Prostate gland (tissue), 2 donors: ENCODE data around the gene INHBE. TPM values are rescaled to one million over a fixed set of nuclear protein-coding genes. Genes with fewer than 3 reads are reported as not detected.

Experiments used
- DNase-seq: peaks from one replicate; pipeline ENCODE4 v3.0.0-alpha.2; 2019; ENCODE audit warnings: low spot score
- H3K27ac ChIP-seq, 2 donors: fragments of 200-600 bp; sonication (generic); 2 replicates each; pipeline ENCODE4 v1.5.1; 2017 to 2019
- H3K27me3 ChIP-seq: fragments of 200-600 bp; sonication (generic); replicated peaks from 2 replicates; pipeline ENCODE4 v1.5.1; 2019; ENCODE audit not compliant: insufficient read depth
- H3K36me3 ChIP-seq, 2 donors: fragments of 200-600 bp; sonication (generic); 1 replicate in 1 of 2; 2 replicates in 1 of 2; pipeline versions ENCODE4 v1.5.1 to v1.8.1; 2017 to 2019
- H3K4me1 ChIP-seq: fragments of 200-600 bp; sonication (generic); replicated peaks from 2 replicates; pipeline ENCODE4 v1.5.1; 2019
- H3K4me3 ChIP-seq, 2 donors: fragments of 200-600 bp; sonication (generic); 2 replicates each; pipeline ENCODE4 v1.5.1; 2017 to 2019
- H3K9me3 ChIP-seq: fragments of 200-600 bp; sonication (generic); 2 replicates; pipeline ENCODE4 v1.5.1; 2017
- POLR2A ChIP-seq: fragments of 450-650 bp; IDR thresholded peaks from one replicate; pipeline ENCODE4 v1.6.1; 2016; ENCODE audit warnings: antibody characterized with exemption, mild to moderate bottlenecking
- POLR2AphosphoS5 ChIP-seq: sonication (generic); formaldehyde crosslinking; IDR thresholded peaks from one replicate; pipeline ENCODE4 v1.6.1; 2017; ENCODE audit warnings: antibody characterized with exemption
- WGBS: methylation state at CpG from one replicate; pipeline ENCODE4 v1.1.5; 2018; 5-methylcytosine and 5-hydroxymethylcytosine counted together
- intact Hi-C: fragments of 100-400 bp; cut with DNase I; formaldehyde crosslinking; loops from one replicate; pipeline ENCODE4 v1.14.2; 2022
- total RNA-seq, 2 donors: library from RNA; depleted of rRNA; stranded (reverse); fragments of >200 nt; gene quantifications; one replicate each; pipeline ENCODE4 v1.1.0, GENCODE V29; 2016
- TF ChIP-seq, protein P1 (sequence below), 4 experiments: fragments of 200-600 bp in 2 of 4; fragments of 450-650 bp in 2 of 4; sonication (generic) in 2 of 4; IDR thresholded peaks; 1 replicate in 3 of 4; 2 replicates in 1 of 4; pipeline ENCODE4 v1.5.1; 2016 to 2019; ENCODE audit warnings: antibody characterized with exemption in 4 of 4, mild to moderate bottlenecking in 2 of 4, moderate library complexity in 2 of 4

INHBE gene
- total RNA-seq, 2 donors from 2014 or later: not detected

DNA sequence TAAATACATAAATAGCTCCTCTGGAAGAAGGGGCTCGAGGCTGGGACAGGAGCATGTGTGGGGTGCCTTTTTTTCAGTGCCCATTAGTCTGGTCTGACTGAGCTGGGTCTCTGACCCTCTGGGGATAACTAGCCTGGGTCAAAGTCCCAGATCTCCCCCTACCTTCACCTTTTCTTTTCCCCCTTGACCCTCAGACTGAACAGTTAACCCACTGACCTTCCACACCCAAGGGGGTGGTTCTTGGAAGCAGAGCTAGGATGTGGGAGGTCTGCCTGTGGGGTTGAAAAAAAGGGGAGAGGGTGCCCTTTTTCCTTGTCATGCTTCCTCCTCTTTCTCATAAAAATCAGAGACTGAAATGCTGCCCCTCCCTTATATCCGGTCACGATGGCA is 3.6 kb downstream of the INHBE start:
- 25% methylated on average over 3 of the region's 3 CpGs for WGBS
- intact Hi-C loops: no loop called here
- Histone ChIP-seq H3K27ac (peak overlapping the region; percentile 82 to 86), H3K36me3 (no peaks in the 10 kb centered on the region), H3K27me3 (no peaks in the 10 kb centered on the region), H3K4me3 (peak overlapping the region; percentile 55 to 60), H3K4me1 (peaks cover 9% of the 10 kb centered on the region), H3K9me3 (no peaks in the 10 kb centered on the region)
- DNase-seq: no peak
- TF ChIP-seq POLR2A (no peak), POLR2AphosphoS5 (no peak)
- TF ChIP-seq, protein P1, sequence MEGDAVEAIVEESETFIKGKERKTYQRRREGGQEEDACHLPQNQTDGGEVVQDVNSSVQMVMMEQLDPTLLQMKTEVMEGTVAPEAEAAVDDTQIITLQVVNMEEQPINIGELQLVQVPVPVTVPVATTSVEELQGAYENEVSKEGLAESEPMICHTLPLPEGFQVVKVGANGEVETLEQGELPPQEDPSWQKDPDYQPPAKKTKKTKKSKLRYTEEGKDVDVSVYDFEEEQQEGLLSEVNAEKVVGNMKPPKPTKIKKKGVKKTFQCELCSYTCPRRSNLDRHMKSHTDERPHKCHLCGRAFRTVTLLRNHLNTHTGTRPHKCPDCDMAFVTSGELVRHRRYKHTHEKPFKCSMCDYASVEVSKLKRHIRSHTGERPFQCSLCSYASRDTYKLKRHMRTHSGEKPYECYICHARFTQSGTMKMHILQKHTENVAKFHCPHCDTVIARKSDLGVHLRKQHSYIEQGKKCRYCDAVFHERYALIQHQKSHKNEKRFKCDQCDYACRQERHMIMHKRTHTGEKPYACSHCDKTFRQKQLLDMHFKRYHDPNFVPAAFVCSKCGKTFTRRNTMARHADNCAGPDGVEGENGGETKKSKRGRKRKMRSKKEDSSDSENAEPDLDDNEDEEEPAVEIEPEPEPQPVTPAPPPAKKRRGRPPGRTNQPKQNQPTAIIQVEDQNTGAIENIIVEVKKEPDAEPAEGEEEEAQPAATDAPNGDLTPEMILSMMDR (IDR thresholded peaks at IDR 0.05): no peak

DNA sequence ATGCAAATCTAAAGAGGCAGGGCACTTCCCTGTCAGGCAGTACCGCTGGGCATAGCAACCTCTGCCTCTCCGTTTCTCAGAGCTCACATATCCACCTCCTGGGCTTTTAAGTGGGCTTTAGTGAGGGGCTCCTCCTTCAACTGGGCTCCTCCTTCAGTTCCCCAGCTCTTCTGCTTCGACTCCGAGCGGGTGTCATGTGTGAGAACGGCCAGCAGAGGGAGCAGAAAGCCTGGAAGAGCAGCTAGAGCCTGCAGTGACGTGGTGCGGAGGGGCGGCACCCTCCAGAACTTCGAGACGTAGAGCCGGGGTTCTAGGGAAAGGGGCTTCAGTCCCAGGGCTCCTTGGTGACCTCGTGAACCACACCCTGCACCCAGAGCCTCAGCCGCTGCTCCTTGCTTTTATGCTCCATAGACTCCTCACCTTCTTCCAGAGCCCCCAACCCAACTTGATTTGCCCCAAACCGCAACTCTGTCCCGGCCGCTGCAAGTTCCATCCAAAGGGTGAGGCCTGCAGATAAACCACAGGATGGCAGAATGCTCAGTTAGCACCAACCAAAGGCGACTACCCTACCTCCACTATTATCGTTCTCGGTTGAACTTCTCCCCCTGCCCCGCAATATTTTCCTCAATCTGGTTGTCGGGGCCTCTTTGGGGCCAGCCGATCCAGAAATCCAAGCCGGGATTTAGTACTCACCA is 4.1 kb downstream of the INHBE start:
- H3K4me1 ChIP-seq: peaks cover 9% of the 10 kb centered on the region
- intact Hi-C loops: no loop called here
- peak; percentile 92 for DNase-seq
- TF ChIP-seq POLR2A (peak; percentile 38), POLR2AphosphoS5 (peak; percentile 71)
- TF ChIP-seq, protein P1 (IDR thresholded peaks at IDR 0.05): peak; percentile 92 to 99 (median 96)
- no peaks in the 10 kb centered on the region for H3K9me3 ChIP-seq
- no peaks in the 10 kb centered on the region for H3K36me3 ChIP-seq
- peak overlapping the region; percentile 82 to 86 for H3K27ac ChIP-seq
- no peaks in the 10 kb centered on the region for H3K27me3 ChIP-seq
- peak overlapping the region; percentile 55 to 60 for H3K4me3 ChIP-seq
- 0% methylated on average over 24 of the region's 24 CpGs for WGBS

DNA sequence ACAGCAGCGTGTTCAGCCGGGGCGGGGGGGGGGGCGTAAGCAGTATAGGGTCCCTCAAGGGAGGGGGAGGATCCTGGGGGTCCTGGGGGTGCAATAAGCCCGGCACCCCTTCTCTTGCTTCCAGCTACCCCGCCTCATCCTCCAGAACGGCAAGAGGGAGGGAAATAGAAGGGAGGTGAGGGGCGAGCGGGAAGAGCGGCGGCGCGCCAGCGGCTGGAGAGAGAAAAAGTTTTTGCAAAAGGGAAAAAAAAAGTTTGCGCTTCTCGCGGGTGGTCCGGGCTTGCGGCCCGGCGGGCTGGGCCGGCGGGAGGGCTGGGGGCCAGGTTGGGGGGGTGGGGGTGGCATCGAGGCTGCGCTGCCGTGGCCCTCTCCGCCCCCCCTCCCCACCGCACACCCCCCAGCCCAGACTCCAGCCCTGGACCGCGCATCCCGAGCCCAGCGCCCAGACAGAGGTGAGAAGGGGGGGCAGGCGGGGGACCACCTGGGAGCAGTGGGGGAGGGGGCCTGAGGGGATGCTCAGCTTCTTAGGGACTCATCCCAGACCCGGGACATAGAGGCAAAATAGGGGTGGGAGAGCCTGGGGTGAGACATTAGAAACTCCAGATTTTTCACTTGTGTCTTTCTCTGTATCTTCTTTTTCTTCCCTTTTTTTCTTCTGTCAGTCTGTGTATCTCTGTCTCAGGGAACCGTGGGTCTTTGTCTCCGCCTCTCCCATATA is 4.8 kb downstream of the INHBE start, which contains the start of gene GLI1:
GLI1 (plus strand) TSS at position 36 of the 718 bp plus-strand sequence. CDS start 3,907 bp downstream, outside the sequence.
- Histone ChIP-seq H3K27me3 (no peaks in the 10 kb centered on the region), H3K4me3 (peak within 1 kb of the TSS; percentile 55 to 60), H3K9me3 (no peaks in the 10 kb centered on the region), H3K36me3 (no peaks in the 10 kb centered on the region), H3K4me1 (peaks cover 9% of the 10 kb centered on the region), H3K27ac (peak within 1 kb of the TSS; percentile 82 to 86)
- intact Hi-C loops: loop anchor here (10.0 kb wide), 1 partner anchor 165 kb away; no protein-coding TSS in a partner anchor
- TF ChIP-seq POLR2AphosphoS5 (no peak), POLR2A (no peak)
- TF ChIP-seq, protein P1 (IDR thresholded peaks at IDR 0.05): no peak
- no peak for DNase-seq
- under 1% methylated on average over 35 of the region's 36 CpGs for WGBS

DNA sequence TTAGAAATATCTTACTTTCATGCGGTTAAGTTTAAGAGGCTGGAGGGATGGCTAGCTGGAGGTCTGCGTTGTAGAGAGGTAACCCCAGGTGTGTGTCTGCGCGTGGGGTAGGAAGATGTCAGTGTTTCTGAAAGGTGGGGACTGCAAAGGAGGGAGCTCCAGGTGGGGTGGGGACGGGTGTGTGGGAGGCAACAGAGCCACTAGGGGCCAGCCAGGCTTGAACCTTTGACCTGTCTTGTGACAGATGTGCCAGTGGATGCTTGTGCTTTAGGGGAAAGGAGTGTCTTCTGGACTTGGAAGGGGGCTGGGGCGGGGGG is 5.3 kb downstream of the INHBE start:
- Histone ChIP-seq H3K27ac (peak overlapping the region; percentile 82 to 86), H3K27me3 (no peaks in the 10 kb centered on the region), H3K4me3 (peak overlapping the region; percentile 55 to 60), H3K4me1 (peaks cover 9% of the 10 kb centered on the region), H3K9me3 (no peaks in the 10 kb centered on the region), H3K36me3 (no peaks in the 10 kb centered on the region)
- DNase-seq: no peak
- 3% methylated on average over 5 of the region's 6 CpGs for whole genome bisulfite sequencing
- intact Hi-C loops: loop anchor here (10.0 kb wide), 1 partner anchor 164 kb away; no protein-coding TSS in a partner anchor
- TF ChIP-seq, protein P1 (IDR thresholded peaks at IDR 0.05): no peak
- no peak for TF ChIP-seq POLR2A
- no peak for TF ChIP-seq POLR2AphosphoS5
